GM19463 (cell line): ENCODE measurements around the gene ZMIZ2.
"Not testable (repeated sequence)": the region's sequence is repeated elsewhere in the genome, so short reads cannot be mapped to it uniquely, and the experiment has no call there.

ENCODE experiments used
- ATAC-seq: cut with Tn5 transposase; IDR thresholded peaks from one replicate; pipeline ENCODE4 v1.9.1; 2021; ENCODE audit warnings: mild to moderate bottlenecking, moderate library complexity; ENCODE audit not compliant: unreplicated experiment

Gene ZMIZ2

DNA sequence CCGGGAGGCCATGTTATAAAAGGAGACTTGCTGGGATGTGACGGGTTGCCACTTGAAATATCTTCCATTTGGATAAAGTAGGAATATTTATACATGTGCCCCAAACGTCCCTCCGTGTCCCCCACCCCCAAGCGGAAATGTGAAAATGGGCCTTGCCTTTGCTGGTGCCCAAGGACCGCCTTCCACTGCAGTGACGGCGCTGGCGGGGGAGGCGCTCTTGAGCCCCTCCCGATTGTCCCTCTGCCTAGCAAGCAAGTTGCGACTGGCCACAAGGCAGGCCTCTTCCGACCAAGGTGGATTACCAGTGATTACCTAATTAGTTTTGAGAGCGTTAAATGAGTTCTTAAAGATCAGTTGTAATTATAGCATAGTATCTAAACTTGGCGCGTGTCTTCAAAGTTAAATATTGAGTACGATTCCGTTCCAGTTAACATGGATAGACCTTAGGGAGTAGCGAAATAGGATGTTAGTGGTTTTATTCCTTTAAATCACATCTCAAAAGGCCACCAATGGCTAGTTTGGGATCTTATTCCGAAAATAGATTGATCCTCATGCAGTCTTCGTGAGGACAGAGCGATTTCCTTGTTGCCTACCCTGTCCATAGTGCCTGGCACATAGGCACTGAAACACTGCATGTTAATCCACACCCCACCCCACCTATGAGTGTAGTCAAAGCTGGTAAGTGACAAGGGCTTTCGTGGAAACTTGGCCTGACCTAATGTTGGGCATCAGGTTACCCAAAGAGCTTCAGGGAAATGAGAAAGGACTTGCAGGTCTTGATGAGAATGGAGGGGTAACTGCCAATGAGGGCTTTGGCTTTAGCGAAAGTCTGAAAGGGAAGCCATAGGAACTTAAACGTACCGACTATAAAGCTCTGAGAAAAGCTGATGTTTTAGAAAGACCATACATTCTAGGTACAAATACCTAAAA is 48.9 kb downstream of the ZMIZ2 start:
- peak; percentile 41 for ATAC-seq

DNA sequence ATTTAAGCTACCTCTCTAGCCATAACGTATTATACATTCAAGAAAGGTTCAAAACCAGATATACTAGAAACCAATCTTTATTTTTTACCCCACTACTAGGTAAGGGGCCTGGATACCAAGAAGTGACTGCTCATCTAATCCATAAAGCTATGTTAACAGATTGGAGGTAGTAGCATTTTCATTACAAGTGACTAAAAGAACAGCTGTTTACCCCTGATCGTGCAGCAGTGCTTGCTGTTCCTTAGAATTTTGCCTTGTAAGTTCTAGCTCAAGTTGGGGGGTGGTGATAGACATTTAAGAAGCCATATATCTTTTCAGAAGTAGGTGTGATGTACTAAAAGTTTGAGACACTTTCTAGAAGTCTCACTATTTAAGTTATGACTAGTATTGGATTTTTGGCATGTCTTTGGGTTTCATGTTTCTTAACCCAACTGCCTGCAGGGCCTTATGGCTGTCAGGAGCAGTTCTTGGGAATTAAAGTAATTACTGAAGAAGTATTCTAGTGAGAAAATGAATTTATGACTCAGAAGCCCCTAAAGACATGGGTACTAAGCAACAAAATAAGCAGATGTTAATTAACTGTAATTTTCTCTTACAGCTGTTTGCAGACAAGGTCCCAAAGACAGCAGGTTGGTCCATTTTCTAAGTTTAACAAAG is 50.1 kb downstream of the ZMIZ2 start:
- no peak for ATAC-seq

GRCh38 chr7:44799939-44800338 is 51.3 kb downstream of the ZMIZ2 start:
- no peak for ATAC-seq

GRCh38 chr7:44801890-44802289 is 53.2 kb downstream of the ZMIZ2 start:
- no peak for ATAC-seq

GRCh38 chr7:44802418-44803025 is 53.9 kb downstream of the ZMIZ2 start:
- no peak for ATAC-seq

DNA sequence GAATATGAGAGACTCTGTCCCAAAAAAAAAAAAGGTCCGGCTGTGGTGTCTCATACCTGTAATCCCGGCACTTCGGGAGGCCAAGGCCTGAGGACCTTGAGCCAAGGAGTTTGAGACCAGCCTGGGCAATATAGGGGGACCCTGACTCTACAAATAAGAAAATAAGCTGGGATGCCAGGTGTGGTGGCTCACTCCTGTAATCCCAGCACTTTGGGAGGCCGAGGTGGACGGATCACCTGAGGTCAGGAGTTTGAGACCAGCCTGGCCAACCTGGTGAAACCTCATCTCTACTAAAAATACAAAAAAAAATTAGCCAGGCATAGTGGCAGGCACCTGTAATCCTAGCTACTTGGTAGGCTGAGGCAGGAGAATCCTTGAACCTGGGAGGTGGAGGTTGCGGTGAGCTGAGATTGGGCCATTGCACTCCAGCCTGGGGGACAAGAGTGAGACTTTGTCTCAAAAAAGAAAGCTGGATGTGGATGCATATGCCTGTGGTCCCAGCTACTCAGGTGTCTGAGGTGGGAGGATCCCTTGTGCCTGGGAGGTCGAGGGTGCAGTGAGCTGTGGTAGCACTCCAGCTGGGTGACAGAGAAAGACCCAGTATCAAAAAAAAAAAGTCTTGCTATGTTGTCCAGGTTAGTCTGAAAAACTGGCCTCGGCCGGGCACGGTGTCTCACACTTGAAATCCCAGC is 55.3 kb downstream of the ZMIZ2 start:
- ATAC-seq = not testable (repeated sequence)

DNA sequence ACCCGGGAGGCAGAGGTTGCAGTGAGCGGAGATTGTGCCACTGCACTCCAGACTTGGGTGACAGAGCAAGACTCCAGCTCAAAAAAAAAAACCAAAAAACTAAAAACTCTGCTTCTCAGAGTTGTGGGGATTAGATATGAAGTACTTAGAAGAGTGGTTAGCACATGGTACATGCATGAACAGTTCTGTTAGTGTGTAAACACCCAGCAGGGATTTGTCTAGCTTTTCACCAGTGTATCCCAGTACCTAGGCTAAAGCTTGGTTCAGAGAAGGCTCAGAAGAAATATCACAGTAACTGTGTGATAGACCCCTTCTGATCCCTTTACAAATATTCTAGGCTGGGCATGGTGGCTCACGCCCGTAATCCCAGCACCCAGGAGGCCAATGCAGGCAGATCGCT is 57.3 kb downstream of the ZMIZ2 start:
- ATAC-seq = no peak

DNA sequence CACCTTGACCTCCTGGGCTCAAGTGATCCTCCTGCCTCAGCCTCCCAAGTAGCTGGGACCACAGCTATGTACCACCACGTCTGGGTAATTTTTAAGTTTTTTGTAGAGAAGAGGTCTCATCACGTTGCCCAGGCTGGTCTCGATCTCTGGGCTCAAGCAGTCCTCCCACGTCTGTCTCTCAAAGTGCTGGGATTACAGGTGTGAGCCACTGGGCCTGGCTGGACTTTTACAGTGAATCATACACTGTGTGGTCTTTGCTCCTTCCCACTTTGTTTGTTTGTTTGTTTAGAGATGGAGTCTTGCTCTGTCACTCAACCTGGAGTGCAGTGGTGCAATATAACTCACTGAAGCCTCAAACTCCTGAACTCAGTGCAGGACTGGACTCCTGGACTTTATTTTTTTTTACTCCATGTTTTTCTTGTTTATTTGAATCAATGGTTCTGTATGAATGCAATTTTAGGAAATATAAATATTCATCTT is 60.3 kb downstream of the ZMIZ2 start:
- no peak for ATAC-seq

DNA sequence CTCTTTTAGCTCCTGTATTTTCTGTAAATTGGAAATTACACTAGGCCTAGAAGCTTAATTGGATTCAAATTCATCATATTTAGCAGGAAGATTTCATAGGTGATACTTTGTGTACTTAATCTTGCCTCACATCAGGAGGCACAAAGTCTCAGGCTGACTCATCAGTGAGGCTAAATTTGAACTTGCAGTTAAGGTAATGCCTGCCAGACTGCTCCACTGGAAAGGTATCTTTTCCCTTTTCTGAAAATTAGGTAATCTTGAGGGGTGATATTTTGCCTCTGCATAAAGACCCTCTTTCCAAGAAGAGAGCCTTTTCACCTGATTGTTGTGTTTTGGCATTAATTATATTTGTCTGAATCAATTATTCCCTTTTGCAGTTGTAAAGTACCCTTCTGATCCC is 62.4 kb downstream of the ZMIZ2 start:
- no peak for ATAC-seq

GRCh38 chr7:44811571-44811970 is 62.9 kb downstream of the ZMIZ2 start:
- no peak for ATAC-seq

DNA sequence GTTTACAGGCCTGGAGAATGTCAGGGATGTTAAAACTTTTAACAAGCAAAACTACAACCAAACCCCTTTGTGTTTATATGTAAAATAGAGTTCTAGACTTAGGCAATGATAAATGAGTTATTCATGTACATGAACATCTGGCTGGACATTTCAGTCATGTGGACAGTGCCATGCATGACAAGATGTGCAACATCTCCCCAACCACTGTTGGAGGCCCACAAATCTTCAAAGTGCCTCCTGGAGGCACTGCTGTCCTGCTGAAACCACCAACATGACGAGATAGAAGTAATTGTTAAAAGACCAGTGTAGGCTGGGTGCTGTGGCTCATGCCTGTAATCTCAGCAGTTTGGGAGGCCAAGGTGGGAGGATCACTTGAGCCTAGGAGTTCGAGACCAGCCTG is 66.3 kb downstream of the ZMIZ2 start:
- no peak for ATAC-seq

- no peak for ATAC-seq
Observed at GRCh38 chr7:44819292-44819691, 70.6 kb downstream of the ZMIZ2 start.
